NCI-H1092 treated with DMSO at 0.1 percent for 48 hours (cell line): ENCODE measurements around the gene ANK2.

Experiments
- DNase-seq: peaks from one replicate; lab custom pipeline; 2025; lab: John Stamatoyannopoulos, UW

The ANK2 gene

GRCh38 chr4:113289766-113290165 is 240.3 kb downstream of the ANK2 start:
- DNase-seq = no peak

GRCh38 chr4:113290666-113291065 is 241.2 kb downstream of the ANK2 start:
- no peak for DNase-seq

GRCh38 chr4:113292371-113293042 is 243.1 kb downstream of the ANK2 start:
- no peak for DNase-seq

- DNase-seq = no peak
These were observed 243.6 kb downstream of the ANK2 start for GRCh38 chr4:113293043-113293560.

GRCh38 chr4:113293674-113294073 is 244.2 kb downstream of the ANK2 start:
- DNase-seq = no peak

GRCh38 chr4:113294908-113295307 is 245.5 kb downstream of the ANK2 start:
- no peak for DNase-seq

GRCh38 chr4:113300471-113300928 is 251.0 kb downstream of the ANK2 start:
- no peak for DNase-seq

- no peak for DNase-seq
These were observed 252.6 kb downstream of the ANK2 start for GRCh38 chr4:113302051-113302450.

- no peak for DNase-seq
These were observed 253.9 kb downstream of the ANK2 start for GRCh38 chr4:113303315-113303714.

GRCh38 chr4:113311047-113311446 is 261.6 kb downstream of the ANK2 start:
- no peak for DNase-seq

- no peak for DNase-seq
These were observed 263.1 kb downstream of the ANK2 start for GRCh38 chr4:113312529-113312928.

- no peak for DNase-seq
These were observed 265.0 kb downstream of the ANK2 start for GRCh38 chr4:113314426-113314825.

- no peak for DNase-seq
These were observed 267.4 kb downstream of the ANK2 start for GRCh38 chr4:113316879-113317278.

- no peak for DNase-seq
These were observed 268.1 kb downstream of the ANK2 start for GRCh38 chr4:113317523-113317922.

- no peak for DNase-seq
These were observed 273.3 kb downstream of the ANK2 start for GRCh38 chr4:113322736-113323135.

- DNase-seq = no peak
These were observed 276.6 kb downstream of the ANK2 start for GRCh38 chr4:113325876-113326615.

- no peak for DNase-seq
These were observed 278.0 kb downstream of the ANK2 start for GRCh38 chr4:113327494-113327893.

- no peak for DNase-seq
These were observed 279.1 kb downstream of the ANK2 start for GRCh38 chr4:113328514-113328913.

- no peak for DNase-seq
These were observed 280.7 kb downstream of the ANK2 start for GRCh38 chr4:113330200-113330599.

- no peak for DNase-seq
These were observed 282.4 kb downstream of the ANK2 start for GRCh38 chr4:113331811-113332210.

GRCh38 chr4:113332701-113333100 is 283.2 kb downstream of the ANK2 start:
- no peak for DNase-seq

- no peak for DNase-seq
These were observed 286.3 kb downstream of the ANK2 start for GRCh38 chr4:113335746-113336145.

GRCh38 chr4:113336556-113336955 is 287.1 kb downstream of the ANK2 start:
- no peak for DNase-seq
